HG02943 (cell line): ENCODE results near the gene KATNAL1.
"Not testable (repeated sequence)": the region's sequence is repeated elsewhere in the genome, so short reads cannot be mapped to it uniquely, and the experiment has no call there.

Experiments
- ATAC-seq: cut with Tn5 transposase; IDR thresholded peaks from one replicate; pipeline ENCODE4 v1.9.1; 2021; ENCODE audit warnings: mild to moderate bottlenecking, low read depth, moderate library complexity; ENCODE audit not compliant: unreplicated experiment

KATNAL1 gene

DNA sequence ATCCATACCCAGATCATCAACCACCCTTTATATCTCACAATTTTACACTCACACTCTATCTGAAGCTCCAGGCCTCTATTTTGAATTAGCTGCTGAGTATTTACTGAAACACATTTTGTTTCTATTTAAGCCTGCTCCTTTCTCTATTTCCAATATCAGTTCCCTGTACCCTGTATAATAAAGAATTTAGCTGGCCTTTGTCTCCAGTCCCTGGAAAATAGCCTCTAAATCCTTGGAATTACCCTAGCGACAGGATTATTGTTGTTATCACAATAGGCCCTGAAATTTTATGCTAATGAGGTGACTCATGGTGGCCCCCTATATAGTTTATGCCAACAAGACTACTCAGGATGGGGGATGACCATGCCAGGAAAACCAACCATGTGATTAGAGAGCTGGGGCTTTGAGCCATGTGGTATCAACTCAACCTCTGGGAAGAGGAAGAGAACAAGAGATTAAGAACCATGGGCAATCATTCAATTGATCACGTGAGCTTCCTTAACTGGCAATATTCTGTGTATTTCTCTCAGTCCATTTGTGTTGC is 72.7 kb downstream of the KATNAL1 start:
- ATAC-seq = no peak

DNA sequence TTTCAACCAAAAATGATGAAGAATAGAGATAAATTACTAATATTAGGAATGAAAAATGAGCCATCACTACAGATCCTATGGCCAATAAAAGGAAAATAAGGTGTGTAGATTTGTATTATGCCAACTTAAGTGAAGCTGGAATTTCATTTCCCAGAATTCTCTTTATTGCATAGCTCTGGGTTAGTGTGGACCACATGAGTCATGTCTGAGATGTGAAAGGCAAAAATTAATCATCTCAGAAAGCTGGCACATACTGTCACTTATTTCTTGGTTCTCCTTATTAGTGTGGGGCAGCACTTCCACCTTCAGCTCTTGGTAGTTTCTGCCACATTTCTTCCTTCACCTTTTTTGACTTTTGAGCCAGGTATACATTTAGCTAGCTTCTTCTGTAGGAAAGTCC is 82.6 kb downstream of the KATNAL1 start:
- ATAC-seq = no peak

DNA sequence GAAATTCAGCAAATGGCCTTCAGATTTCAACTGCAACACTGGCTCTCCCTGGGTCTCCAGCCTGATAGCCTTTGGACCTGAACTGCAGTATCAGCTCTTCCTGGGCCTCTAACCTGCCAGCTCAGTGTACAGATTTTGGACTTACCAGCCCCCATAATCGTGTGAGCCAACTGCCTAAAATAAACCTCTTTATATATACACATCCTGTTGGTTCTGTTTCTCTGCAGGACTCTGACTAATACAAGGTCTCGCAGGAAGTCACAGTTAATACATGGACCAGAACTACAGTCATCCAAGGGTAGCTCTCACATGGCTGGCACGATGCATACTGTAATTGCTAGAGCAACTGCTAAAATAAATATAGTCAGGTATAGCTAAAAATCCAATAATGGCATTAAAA is 85.1 kb downstream of the KATNAL1 start:
- ATAC-seq = no peak

DNA sequence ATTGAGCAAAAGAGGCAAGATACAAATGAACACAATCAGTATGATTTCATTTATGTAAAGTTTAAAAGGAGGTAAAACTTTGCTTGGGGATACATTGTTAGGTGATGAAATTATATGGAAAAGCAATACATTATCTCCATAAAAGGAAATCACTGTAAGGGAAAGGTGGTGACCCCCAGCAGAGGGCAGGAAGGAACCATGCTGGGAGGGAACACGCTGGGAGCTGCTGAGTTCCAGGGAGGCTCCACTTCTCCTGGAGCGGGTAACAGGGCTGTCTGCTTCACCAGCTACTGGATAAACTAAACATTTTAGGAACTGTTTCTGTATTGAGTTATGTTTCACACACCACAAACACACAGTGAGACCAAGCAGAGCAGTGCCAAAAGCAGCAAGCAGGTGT is 91.2 kb downstream of the KATNAL1 start:
- no peak for ATAC-seq

DNA sequence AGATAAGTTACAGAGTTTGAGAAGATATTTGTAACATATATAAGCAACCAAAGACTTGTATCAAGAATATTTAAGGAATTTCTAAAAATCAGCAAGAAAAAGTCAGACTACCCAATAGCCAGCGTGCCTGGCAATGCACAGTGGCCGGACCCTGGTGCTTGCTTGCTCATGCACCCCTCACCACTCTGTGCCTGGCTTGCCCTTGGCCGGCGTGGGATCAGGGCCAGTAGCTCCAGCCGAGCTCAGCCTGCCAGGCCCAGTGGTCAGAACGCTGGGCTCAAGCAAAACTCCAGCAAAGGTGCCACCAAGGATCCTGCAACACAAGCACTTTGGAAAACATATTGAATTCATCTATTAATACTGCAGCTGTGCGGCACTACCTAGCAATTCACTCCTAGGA is 95.1 kb downstream of the KATNAL1 start:
- ATAC-seq = no peak

DNA sequence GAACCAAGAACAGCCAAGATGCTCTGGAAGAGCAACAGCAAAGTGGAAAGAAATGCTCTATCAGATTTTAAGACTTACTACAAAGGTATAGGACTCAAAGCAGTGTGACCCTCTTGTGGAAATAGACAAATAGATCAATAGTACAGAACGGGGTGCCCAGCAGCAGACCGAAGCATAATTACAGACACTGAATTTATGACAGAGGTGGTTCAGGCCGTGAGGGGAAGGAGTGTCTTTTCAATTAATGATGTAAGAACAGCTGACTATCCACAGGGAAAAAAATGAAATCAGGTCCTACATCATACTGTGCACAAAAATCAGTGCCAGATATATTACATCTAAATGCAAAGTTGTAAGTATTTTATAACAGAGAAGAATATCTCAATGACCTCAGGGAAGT is 95.6 kb downstream of the KATNAL1 start:
- ATAC-seq = no peak

DNA sequence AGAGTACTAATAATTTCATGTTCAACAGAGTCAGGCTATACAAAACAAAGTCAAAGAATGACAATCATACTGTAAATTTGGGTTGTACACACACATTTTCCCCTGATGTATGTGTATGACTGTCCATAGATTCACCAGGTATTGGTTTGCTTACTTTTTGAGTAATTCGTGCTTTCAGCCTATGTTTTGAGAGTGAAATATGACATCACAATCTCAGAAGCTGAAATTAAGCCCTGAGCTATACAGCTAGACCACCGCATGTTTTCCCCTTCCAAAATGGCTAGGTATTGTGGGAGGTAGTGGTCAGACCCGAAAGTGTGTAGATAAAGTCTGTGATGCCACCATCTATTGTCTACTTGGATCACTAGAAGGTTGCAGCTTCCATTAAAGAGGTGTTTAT is 102.8 kb downstream of the KATNAL1 start:
- no peak for ATAC-seq

DNA sequence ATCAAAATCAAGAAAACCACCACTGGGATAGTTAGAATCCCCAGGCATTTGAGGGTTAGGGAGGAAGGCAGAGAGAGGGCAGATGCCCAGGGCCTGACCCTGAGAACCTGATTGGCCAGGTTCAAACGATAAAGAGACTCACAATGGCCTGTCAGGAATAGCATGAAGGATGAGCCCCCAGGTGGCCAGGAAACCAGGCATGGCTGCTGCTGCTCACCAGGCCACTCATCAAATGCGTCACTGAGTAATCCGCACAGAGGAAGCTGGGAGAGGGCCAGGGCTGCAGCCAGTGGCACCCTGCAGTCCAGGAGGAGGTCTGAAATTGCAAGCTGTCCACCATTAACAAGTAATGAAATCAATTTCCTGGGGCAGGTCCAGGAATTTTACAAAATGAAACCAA is 111.3 kb downstream of the KATNAL1 start:
- ATAC-seq = no peak

DNA sequence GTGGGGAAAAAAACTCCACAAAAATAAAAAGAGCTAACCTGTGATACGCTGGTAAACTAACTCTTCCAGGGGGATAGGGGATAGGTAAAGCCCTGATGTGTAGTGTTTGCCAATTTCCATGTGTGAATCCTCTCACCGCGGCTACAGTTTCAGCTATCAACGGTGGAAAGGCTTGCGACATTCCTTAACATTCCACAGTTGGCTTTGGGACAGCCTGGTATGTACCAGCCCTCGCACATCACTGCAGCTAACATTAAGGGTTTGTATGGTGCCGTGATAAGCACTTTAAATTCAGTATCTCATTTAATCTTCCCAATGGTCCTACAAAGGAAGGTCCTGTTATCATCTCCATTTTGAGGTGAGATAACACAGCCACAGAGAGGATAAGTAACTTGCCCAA is 112.4 kb downstream of the KATNAL1 start:
- ATAC-seq = no peak

DNA sequence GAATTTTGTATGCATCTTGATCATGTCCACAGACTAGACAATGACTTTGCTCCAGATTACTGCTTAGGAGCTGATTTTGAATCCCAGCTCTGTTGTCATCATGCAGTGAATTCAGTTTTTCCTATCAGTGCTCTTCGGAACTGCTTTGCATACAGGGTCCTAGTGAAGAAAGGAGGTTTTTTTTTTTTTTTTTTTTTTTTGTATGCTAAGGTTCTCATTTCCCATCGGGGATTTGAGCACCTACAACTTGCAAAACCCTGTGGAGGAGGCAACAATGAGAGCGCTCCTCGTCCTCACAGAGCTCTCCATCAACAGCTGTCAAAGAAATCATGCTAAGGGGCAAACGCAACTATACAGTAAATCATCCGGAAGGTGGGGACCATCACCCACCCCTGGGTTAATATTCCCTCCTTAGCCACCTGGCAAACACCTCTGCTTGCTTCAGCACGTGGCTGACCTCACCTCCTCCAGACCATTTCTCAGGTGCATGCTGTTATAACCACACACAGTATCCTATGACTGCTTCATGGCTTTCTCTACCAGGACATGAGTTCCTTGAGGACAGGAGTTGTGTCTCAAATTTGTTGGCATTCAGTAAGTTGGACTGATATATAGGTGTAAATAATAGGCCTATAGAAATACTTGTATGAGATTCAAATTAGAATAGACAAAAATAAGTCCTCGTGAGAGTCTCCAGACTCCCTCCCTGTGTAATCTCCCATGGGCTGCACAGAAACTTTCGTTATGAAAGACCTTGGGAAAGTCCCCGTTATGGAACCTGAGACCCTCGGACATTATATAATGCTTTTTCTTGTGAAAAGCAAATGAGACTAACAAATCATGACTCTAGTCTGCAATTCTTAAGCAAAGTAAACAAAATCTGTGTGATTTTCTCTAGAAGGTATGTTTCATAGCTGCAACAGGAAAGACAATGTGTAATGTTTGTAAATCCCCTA is 113.8 kb downstream of the KATNAL1 start:
- ATAC-seq = no peak

DNA sequence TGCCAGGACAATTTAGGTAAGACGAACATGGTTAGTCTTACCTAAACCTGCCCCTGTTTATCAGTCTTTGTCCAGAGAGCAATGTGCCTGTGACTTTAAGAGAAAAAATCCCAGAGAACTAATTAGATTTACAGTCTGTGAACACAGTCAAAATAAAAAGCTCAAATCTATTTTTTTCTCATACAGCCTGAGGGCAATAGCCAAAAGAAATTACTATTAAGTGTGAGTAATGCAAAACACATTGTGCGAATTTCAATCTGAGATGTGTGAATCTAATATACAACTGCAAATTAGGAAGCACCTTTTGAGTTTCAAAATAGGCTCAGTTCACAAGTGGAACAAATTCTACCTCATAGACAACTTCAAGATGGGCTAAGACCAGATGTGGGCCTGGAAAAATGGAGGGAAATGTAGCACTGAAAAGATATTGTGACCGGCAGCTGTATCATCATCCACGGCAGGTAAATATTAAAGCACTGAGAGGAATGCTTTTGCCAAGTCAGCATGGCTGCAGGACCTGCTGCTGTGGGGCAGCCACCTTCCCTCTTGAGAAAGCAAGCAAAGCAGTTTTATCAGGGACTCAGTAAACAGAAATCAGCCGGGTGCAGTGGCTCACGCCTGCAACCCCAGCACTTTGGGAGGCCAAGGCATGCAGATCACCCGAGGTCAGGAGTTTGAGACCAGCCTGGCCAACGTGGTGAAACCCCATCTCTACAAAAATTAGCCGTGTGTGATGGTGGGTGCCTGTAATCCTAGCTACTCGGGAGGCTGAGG is 114.8 kb downstream of the KATNAL1 start:
- no peak for ATAC-seq

DNA sequence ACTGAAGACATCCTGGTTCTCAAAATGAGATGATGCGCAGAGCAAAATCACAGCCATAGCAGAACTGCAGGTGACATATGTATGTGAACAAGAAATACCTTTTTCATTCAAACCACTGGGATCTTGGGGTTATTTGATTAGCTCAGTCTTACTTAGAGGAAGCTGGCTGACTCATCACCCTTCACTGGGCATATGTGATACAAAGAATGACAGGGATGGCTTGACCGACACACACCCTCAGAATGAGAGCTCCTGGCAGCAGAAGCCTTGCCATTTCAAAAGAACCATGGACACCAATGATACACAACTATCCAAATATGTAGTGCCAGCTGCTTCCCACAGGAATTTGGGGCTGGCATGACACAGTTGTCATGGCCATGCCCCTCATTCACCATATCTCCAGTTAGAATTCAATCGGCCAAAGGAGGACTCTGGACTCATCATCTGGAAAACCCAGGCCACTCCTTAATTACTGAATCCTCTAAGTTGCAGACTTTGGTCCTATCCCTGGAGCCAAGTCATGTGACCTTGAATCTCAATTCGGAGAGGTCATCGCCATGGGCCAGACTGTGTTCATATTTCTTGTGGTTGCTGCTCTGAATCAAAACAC is 115.8 kb downstream of the KATNAL1 start:
- ATAC-seq = no peak

DNA sequence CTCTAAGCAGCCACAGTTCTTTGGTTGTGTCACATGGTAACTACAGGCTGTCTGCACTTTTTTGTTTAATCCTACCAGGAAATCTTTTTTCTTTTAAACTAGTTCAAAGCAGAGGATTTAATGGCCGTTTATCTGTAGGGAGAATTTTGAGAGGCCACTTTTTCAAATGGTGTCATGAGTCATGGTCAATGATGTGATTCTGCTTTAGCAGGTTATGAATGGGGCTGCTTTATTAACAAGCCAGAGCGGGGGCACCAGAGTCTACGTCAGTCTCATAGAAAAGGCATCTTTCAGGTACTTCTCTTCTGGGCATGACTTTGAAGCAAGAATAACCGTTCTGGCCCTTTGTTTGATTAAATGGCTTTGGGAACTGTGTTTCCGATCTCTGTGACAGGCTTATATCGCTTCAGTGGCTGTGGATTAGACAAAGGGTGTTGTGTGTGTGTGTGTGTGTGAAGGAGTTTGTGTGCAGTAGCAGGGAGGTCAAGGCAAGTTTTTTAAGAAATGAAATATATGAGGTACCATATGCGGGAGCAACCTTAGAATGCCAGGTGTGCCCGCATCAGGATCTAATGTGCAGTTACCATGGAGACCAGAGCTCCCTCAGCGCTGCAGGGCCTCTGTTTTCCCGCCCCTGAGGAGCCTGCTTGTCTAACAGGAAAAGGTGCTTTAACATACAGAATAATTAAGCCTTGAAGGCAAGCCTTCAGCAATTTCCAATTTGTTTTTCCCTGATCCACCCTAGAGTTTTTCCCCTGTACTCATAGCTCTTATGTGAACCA is 120.5 kb downstream of the KATNAL1 start:
- no peak for ATAC-seq

DNA sequence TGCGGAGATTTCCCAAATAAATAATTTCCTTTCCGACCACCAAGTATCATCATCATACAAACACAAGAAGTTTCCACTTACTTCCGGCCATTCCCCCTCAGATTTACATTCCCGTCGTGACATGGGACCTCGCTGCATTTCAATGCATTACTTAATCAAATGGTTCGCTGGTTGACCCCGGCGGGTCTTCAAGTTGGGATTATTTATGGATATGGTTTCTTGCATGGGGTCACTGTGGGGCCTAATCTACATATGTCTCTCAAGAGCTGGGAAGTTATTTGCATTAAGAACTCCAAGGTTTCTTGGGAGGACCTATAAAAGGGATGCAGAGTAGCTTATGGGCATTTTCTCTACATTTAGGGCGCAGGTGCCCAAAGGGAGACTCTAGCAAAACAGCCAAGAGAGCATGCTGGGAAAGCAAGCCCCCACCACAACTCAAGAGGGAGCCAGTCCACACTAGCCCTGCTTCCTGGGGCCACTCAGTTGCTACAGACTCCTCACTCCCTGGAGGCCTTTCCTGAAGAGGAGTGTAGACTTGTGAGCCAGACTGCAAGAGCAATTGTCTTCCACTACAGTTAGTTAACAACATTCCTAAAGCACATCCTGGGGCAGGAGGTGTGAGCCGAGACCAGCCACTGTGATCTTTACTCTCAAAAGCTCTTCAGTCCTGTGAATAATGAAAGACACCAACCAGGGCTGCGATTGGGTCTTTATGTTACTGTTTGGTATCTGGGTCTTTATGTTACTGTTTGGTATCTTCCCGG is 125.3 kb downstream of the KATNAL1 start:
- ATAC-seq = no peak

DNA sequence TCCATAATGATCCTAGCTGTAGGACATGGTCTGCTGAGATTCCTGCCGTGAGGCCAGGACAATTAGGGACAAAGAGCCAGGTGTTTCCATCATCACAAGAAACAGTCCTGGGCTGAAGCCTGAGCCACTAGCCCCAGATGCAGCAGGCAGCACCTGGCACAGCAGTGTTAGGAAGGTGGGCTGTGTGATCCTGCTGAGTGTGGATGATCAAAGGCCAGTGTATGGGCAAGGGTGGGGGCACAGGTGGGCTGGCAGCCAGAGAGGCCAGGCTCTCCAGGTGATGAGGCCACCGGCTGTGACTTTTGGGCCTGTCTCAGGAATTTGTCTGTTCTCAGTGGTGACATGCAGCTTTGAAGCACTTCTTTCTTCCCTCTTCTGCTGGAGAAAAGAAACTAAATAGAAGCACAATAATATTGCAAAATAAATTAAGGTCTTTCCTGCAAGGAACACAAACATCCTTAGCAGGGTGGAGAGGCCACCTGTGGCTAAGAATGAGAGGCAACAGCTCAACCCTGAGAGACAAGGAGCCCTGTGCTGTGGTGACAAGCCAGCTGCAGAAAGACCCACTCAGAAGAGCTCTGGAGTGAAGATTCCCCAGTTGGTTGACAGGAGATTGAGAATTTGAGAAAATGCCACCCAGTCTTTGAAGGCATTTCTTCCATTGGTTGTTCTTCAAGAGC is 127.6 kb downstream of the KATNAL1 start:
- no peak for ATAC-seq

DNA sequence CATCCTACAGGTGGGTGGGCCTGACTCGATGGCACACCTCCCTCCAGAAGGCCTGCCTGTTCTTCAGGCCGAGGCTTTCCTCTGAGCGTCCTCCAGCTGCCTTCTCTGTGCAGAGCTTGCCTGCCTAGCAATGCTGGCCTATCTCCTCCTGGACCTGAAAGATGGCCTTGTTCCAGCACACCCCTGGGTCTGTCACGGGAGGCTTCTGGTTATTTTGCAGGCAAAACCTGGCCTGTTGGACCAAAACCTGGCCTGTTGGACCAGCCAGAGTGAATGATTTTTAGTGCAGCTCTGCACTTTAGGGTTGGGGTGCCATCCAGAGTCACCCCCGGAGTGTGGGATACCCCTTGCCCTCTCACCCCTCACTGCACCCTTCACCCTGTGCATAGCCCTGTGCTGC is 128.4 kb downstream of the KATNAL1 start:
- ATAC-seq = no peak

DNA sequence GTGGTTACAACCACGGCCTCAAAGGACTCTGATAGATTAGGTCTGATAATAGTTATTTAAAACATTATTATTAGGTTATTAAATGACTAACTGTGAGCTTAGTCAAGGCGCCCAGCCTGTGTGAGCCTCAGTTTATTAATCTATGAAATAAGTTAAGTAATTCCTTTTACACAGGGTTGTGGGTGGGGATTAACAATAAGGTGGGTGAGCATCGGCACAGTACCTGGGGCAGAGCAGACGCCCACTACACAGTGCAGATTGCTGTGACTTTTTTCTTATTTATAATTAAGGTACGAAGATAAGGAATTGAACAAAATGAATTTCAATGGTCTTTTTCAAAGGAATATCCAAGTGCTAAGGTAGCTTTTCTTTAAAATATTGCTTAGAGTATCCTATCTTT is 132.2 kb downstream of the KATNAL1 start:
- ATAC-seq = no peak

DNA sequence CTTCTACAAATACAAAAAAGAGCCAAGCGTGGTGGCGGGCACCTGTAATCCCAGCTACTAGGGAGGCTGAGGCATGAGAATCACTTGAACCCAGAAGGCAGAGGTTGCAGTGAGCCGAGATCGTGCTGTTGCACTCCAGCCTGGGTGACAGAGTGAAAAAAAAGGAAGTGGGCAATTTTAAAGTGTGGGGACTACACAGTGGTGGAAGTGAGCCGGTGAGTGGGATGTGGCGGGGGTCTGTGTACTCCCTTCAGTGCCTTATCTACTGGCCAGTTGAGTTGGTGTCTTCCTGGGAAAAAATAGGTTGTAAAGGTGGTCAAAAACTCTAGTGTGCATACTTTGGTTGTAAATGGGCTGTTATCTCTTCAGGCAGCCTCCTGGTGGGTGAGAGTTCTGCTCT is 133.1 kb downstream of the KATNAL1 start:
- ATAC-seq = not testable (repeated sequence)

DNA sequence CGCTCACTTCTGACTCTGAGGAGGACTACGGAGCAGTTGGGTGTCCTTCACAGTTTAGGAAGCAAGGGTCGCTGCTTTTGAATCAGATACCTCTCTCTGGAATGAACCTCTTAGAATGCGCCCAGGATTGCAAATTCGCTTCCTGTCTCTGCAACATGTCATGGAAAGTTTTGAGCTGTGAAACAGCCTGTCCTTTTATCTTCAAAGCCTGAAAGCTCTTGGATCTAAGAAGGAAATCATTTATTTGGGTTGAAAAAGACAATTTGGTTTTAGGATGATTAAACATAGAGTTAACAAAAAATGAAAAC is 134.1 kb downstream of the KATNAL1 start:
- no peak for ATAC-seq
